Stimulated activated naive CD4-positive, alpha-beta T cell (primary cell): ENCODE data around the gene CIT.
"Not testable (repeated sequence)": the region's sequence is repeated elsewhere in the genome, so short reads cannot be mapped to it uniquely, and the experiment has no call there.

Experiments
- DNase-seq, 6 experiments: peaks; one replicate each; lab custom pipeline; 2025; lab: John Stamatoyannopoulos, UW

Gene CIT

DNA sequence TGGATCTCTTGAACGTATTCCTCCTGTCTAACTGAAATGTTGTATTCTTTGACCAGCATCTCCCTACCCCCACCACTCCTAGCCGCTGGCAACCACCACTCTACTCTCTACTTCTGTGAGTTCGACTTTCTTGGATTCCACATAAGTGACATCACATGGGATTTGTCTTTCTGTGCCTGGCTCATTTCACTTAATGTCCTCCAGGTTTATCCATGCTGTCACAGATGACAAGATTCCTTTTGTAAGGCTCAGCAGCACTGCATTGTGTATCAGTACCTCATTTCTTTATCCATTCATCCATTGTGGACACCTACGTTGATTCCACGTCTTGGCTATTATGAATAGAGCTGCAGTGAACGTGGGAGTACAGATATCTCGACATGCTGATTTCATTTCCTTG is 198.7 kb downstream of the CIT start:
- DNase-seq = no peak

DNA sequence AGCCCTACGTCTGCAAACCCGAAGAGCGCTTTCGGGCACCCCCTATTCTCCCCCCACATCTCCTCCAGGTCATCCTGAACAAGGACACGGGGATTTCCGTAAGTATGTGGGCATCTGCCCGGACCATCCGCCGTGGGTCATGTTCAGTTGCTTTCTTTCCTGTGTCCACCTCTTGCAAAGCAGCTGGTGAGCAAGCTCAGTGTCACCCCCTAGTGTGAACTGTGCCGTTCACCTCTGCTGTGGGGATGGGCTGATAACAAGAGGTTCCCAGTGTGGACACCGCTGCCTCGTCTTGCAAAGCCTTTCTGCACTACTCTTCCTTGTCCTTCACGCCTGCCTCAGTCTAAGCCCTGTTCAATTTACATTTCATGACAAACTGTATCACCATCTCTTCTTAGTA is 200.5 kb downstream of the CIT start:
- DNase-seq = no peak

DNA sequence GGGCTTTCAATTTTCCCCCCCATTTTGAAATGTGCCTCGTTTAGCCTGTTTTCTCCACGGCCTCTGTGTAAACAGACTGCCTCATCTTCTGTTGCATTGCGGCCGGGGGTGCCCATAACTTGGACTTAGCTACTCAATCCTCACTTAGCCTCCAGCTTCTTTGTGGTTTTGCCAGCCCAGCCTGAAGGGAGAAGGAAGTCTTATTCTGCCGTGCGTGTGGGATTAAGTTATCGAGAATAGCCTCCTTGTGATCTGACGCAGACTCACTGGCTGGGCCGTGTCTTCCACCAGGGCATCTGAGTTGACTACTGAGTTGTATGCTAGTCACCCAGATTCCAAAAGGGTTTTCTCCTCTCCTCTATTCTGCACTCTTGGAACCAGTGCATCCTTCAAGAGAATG is 201.1 kb downstream of the CIT start:
- no peak for DNase-seq

DNA sequence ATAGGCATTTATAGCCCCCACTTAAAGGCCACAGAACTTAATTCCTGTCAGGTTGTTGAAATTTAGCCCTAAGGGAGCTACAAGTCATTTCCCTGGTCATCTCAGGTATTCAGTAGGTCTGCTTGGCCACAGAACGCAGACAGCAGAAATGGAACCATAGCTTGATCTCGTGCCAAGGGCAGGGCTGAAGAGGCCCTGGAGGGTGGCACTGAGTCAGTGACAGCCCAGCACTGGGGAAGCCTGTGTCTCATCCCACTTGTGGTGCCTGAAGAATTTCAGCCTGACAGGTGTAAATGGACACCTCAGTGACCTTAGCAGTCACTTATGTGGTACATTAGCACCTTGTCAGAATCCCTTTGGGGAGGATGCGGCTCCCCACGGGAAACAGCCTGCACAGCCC is 202.6 kb downstream of the CIT start:
- DNase-seq = no peak

DNA sequence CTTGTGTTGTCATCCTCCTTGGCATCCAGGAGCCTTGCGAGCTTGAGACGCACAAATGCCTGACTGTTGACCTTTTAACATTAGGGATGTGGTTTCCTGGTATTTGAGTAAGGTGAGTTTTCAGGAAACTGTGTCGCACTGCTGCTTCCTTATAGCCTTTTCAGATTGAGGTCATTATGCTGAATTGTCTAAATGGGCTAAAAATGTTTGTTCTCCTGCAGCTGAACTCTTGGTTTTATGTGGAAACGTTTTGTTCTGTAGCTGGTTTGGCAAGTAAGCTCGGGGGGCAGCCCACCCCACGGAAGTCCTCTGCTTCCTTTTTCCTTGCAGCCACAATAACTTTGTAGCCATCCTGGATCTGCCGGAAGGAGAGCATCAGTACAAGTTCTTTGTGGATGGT is 203.5 kb downstream of the CIT start:
- DNase-seq = no peak

DNA sequence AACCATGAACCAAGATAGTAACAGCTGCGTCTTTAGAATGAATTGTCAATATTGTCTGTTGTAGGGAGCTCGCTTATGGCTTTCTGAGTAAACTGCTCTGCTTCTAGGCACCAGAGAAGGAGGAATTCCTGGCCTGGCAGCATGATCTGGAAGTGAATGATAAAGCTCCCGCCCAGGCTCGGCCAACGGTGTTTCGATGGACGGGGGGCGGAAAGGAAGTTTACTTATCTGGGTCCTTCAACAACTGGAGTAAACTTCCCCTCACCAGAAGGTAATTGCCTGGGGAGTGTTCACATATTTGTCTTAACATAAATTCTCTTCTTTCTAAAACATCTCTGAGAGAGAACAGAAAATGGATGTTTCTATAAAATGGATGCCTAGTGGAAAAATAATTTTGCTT is 204.9 kb downstream of the CIT start:
- DNase-seq = no peak

DNA sequence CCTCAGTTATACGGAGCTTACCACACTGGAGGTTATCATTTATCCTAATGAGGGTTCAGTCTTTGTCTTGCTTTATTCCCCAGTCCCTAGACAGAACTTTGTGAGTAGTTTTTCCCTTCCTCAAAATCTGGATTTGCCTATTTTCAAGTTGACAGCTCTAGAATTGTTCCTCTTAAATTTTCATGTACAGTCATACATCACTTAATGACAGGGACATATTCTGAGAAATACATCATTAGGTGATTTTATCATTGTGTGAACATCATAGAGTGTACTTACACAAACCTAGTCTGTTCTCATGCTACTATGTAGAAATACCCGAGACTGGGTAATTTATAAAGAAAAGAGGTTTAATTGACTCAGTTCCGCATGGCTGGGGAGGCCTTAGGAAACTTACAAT is 206.1 kb downstream of the CIT start:
- no peak for DNase-seq

DNA sequence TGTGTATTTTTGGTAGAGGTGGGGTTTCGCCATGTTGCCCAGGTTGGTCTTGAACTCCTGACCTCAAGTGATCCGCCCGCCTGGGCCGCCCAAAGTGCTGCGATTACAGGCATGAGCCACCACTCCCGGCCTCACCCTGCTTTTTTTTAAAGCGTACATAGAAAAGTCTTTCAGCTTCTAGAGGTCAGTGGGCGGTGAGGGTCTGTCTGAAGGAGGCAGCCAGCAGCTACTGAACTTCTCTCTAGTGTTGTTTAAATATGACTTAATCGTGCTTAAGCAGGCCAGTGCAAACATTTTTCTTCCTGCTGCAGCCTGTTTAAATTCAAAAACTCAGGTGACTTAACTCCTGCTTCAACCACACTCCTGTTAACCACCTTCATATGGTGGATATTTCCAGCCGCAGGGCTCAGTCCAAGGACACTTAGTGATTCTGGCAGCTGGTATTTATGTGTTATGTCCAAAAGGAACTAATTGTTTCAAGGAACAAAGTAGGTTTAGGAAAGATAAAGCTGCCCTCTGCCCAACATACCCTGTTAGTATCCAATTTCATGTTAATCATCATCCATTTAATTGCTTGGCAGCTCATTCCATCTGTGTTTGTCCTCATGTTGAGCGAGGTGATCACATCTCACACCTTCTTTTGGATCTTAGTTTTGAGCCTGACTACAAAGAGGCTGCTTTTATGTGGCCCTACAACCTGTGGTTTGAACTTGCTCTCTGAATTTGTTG is 207.2 kb downstream of the CIT start:
- no peak for DNase-seq

DNA sequence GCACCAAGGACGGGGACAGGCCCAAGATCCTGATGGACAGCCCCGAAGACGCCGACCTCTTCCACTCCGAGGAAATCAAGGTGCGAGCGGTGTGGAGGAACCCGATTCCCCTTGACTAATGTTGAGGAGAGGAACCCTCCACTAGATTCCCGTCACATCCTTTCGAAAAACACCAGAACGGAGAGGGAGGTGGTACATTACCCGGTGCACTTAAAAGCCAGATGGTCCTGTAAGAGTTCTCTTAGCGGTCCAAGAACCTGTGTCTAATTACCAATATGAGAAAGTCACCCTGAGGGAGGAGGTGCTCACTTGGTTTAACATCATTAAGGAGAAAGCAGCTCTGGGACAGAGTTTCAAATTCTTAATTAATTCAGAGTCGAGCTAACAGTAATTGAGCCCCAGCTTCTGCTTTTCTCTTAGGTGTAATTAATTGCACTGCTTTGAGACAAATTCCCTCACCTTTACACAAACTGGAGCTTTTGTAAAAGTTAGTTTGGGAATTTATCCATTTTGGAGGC is 208.7 kb downstream of the CIT start:
- peak in 3 of 6 experiments; percentile 31 to 46 (median 43) for DNase-seq

DNA sequence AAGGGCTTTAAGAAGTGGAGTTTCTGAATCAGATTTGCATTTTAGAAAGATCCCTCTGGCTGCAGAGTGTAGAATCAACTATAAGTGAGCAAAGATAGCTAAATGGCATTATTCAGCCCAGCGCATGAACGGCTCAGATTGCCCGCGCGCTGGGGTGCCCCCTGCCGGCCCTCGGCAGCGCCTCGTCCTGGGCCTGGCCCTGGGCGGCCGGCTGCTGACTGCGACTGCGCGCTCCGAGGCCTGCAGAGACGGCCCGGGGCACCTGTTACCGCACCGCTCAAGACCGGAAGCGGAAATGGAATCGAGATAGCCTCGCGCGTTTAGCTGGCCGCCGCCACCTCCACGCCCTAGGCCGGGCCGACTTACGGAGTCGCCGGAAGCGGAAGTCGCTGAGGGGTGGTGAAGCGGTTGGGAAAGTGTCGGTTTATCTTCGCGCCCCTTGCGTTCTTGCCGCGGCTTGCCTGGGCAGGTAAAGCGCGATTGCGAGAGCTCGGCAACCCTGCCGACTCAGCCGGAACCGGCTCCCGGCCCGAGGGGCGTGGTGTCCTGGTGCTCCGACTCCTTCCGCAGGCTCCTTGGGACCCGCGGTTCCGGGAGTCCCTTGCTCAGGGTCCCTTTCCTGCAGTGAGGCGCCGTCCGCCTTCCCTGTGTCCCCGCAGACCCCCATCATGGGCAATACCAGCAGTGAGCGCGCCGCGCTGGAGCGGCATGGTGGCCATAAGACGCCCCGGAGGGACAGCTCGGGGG is 209.4 kb downstream of the CIT start, which contains the start of gene PRKAB1:
Gene PRKAB1, plus strand, starts transcription at position 557 of the 747 bp plus-strand sequence. Its CDS starts 112 bp downstream, at position 669.
- DNase-seq = peak; percentile 79 to 94 (median 92)

DNA sequence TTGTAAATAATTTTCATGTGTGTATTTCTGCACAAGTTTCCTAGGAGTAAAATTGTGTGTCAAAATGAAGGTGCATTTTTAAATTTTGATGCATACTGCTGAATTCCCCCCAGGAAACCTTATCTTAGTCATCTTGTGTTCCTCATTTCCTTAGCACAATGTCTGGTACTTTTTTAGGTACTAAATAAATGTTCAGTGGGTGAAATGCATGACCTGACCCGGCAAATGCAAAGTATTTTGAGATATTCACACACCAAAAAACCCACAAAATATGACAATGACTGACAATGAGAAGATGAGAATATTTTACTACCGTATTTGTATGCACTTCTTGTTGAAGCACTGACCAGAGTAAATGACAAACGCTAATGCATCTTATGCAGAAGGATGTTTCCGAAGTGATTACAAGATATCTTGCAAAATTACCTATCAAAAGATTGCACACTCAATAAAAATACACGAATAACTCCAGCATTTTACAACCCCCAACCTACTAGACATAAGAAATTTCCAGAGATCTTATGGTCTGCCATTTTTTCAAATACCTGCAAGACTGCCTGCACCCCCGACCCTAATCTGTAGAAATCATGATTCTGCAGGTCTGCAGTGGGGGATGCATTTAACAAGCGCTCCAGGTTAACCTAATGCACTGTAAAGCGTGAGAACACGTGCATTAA is 210.1 kb downstream of the CIT start:
- DNase-seq = peak in 1 of 6 experiments; percentile 8

DNA sequence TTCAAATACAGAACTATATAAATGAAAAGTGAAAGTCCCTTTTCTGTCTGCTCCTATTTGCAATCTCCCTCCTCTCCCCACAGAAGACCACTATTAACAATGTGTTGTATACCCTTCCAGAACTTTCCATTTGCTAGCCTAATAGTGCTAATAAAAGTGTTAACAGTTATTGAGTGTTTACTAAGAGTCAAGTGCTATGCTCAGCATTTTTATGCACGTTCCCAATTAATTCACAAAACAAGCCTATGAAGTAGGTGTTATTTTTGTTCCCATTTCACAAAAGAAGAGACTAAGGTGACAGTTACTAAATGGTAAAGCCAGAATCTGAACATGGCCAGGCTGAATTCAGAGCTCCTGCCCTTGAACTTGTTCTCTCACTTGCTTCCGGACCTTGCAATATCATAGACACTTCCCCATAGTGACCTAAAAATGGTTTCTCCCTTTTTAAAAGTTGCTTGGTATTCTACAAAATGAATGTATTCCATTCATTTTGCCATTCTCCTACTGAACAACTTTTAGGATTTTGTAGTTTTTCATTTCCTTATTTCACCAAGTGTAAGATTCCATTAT is 210.8 kb downstream of the CIT start:
- DNase-seq = no peak

DNA sequence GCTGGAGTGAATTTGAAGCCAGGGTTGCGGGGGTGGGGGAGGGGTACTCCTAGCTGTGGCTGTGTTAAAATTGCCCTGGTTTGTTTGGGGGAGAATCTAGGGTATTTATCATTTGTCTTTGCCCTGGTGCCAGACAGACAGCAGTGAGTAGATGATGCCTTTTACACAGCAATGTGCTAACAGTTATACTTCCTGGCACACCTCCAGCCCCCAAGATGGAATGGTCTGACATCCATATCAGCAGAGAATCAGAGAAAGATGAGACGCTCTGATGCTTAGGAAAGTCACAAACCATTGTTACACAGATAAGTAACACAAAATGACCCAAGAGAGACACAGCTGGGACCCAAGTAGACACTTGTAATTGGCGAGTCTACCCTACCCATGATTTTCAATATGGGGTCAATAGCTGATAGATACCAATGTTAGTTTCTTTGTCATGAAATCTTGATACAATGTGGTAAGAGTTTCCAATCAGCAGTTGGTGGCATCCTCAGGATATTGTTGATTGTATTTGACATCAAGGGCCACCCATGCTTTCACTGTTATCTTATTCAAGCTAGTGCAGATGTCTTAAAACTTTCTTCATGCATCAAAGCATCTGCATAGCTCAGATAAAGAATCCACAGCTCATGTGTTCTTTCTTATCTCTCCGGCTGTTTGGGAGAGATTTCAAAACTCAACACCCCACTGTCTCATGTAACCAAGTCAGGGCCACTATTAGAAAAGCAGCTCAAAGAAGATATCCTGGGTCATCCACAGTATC is 211.8 kb downstream of the CIT start:
- no peak for DNase-seq

DNA sequence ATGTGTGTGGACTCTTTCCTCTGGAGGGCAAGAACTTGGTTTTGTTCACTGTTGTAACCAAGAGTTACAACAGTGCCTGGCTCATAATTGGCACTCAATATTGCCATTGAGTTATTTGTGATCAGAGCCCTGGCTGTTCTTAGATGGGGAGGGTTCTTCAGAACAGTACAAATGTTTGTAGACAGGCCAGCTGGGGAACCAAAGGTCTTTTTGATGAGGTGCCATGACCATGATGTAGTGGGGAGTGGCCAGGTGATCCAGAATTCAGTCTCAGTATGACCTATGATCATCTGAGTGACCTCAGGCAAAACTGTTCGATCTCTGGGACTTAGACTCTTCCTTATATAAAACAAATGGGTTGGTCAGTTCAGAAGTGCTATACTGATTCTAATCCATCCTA is 212.5 kb downstream of the CIT start:
- no peak for DNase-seq

DNA sequence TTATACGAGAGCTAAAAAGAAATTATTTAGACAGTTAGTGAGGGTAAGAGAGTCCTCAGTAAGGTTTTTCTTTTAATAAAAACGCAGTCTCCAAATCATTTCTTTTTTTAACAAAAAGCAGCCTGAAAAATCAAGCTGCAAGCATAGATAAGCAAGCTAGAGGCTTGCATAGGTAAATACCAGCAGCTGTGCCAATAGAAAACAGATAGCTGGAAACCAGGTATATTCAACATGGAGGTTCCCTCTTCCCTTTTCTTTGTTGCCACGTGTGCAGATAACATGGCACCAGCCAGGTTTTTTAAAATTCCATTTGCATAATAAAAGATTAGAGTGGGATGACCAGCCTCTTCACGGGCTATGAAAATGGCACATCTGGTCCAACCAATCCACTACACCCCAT is 215.2 kb downstream of the CIT start:
- DNase-seq = no peak

DNA sequence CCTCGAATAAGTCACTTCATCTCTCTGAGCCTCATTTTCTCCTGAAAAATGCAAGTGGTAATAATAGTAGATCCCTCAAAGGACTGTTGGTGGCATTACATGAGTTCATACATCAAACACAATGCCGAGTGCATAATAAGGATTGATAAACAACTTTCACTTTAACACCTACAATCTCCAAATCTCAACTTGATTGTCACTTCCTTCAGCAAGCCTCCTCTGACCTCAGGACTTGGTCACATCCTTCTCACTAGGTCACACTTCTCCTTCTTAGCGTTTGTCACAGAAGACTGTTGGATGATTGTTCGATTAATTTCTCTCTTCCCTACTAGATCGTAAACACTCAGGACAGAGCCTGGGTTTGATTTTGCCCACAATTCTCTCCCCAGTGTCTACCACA is 217.0 kb downstream of the CIT start:
- DNase-seq = no peak

DNA sequence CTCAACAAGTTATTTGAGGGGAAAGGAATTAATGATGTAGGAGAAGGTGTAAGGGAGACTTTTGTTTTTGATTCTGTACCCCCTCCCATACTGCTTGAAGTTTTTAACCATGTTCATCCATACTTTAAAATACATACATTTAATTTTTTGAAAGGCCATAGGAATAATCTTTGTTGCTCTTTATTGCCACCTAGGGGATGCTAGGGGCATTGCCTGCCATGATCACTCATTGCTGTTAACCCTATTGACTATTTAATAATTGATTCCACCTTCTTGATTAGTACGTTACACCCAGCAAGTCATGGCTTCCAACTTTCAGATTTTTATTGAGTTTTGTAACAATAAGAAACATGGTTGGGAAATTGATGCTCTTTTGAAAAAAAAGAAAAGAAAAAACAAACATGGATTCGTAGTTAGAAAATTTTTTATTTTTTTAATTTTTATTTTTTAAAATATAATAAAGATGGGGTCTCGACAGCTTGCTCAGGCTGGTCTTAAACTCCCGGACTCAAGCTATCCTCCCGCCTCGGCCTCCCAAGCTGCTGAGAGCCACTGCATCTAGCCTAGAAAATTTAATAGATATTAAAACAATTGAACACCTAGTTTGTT is 217.7 kb downstream of the CIT start:
- DNase-seq = peak in 5 of 6 experiments; percentile 7 to 52 (median 42)

DNA sequence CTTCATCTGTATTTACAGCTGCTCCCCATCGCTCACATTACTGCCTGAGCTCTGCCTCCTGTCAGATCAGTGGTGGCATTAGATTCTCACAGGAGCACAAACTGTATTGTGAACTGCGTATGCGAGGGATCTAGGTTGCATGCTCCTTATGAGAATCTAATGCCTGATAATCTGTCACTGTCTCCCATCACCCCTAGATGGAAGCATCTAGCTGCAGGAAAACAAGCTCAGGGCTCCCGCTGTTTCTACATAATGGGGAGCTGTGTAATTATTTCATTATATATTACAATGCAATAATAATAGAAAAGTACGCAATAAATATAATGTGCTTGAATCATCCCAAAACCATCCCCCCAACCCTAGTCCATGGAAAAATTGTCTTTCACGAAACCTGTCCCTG is 219.0 kb downstream of the CIT start:
- not testable (repeated sequence) for DNase-seq

DNA sequence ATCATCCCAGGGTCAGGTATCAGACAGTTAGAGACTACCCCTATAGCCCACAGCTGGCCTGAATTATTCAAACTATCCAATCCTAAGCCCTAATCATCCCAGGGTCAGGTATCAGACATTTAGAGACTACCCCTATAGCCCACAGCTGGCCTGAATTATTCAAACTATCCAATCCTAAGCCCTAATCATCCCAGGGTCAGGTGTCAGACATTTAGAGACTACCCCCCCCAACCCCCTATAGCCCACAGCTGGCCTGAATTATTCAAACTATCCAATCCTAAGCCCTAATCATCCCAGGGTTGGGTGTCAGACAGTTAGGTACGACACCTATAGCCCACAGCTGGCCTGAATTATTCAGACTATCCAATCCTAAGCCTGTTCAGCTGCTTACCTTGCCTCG is 220.1 kb downstream of the CIT start:
- DNase-seq = not testable (repeated sequence)

DNA sequence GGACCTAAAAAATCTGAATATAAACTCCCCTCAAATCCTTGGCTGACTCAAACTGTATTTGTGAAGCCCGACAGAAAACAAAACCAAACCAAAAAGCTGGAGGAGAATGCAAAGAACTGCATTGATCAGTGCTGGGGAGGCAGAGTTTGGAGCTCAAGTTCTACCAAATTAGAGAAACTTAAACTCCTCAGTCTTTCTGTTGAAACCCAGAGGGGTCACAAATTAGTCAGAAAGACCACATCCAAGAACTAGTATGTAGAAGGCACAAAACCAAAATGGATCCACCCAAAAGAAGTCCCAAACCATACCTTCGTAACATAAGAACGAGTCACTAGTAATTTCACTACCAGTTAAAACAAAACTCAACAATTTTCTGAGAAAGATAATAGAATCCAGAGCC is 224.5 kb downstream of the CIT start:
- DNase-seq = no peak

DNA sequence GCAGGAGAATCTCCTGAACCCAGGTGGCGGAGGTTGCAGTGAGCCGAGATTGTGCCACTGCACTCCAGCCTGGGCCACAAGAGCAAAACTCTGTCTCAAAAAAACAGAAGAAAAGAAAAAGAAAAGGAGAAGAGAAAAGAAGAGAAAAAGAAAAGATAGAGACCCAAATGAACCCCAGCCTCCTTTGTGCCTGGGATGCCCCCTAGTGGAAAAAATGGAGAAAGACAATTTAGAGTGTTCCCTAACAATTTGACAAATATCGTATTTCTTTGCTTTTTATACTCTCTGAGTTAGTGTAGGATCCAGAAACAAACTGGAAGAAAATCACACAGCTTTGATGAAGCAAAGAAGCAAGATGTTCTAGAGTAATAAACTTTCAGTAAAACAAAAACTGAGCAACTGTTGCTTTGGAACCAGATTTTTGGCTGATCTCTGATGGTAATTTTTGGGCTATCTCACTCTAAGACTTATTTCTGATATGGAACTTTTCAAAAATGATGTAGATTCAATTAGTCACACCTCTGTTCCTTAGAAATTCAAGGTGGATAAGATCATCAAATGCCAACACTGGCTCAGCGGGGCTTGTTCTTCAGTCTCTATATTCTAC is 227.8 kb downstream of the CIT start:
- DNase-seq = peak in 1 of 6 experiments; percentile 1
